Measurements from ENCODE around the gene TMEM154.

DNA sequence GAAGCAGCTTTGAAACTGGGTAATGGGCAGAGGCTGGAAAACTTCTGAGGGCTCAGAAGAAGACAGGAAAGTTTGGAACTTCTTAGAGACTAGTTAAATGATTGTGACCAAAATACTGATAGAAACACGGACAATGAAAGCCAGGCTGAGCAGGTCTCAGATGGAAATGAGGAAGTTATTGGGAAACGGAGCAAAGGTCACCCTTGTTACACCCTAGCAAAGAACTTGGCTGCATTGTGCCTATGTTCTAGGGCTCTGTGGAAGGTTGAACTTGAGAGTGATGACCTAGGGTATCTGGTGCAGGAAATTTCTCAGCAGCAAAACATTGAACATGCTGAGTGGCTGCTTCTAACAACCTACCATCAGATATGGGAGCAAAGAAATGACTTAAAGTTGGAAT lies 93.1 kb downstream of the TMEM154 start:
- TF ChIP-seq, protein P1, sequence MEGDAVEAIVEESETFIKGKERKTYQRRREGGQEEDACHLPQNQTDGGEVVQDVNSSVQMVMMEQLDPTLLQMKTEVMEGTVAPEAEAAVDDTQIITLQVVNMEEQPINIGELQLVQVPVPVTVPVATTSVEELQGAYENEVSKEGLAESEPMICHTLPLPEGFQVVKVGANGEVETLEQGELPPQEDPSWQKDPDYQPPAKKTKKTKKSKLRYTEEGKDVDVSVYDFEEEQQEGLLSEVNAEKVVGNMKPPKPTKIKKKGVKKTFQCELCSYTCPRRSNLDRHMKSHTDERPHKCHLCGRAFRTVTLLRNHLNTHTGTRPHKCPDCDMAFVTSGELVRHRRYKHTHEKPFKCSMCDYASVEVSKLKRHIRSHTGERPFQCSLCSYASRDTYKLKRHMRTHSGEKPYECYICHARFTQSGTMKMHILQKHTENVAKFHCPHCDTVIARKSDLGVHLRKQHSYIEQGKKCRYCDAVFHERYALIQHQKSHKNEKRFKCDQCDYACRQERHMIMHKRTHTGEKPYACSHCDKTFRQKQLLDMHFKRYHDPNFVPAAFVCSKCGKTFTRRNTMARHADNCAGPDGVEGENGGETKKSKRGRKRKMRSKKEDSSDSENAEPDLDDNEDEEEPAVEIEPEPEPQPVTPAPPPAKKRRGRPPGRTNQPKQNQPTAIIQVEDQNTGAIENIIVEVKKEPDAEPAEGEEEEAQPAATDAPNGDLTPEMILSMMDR (conservative IDR thresholded peaks at IDR 0.05; ENCODE audit: low read length): no peak
- TF ChIP-seq EZH2phosphoT487 (IDR thresholded peaks at IDR 0.05; ENCODE audit: borderline replicate concordance): no peak
